WTC11 (cell line): ENCODE results near the gene ING5. TPM values are rescaled to one million over a fixed set of nuclear protein-coding genes. Genes with fewer than 3 reads are reported as not detected.

ENCODE experiments used
- ATAC-seq: fragments of 200-7000 bp; cut with Tn5 transposase; 2 replicates; pipeline ENCODE4 v1.10.0; 2021; ENCODE audit warnings: mild to moderate bottlenecking, moderate library complexity
- CTCF ChIA-PET: fragments of 300-600 bp; sonication (Branson Sonifier 250); formaldehyde crosslinking; loops from one replicate; lab custom pipeline; 2021; ENCODE audit warnings: antibody characterized with exemption; lab: Charles Lee
- POLR2A ChIA-PET: fragments of 350-600 bp; sonication (Branson Sonifier 250); formaldehyde crosslinking; loops from one replicate; lab custom pipeline; 2021; ENCODE audit warnings: antibody characterized with exemption; lab: Charles Lee
- DNase-seq: peaks from one replicate; pipeline ENCODE4 v3.0.0; 2021; ENCODE audit warnings: low spot score
- H3K27ac Mint-ChIP-seq: 2 replicates; pipeline ENCODE4 v1.8.0; 2021; ENCODE audit warnings: mixed read lengths
- H3K27me3 Mint-ChIP-seq: 2 replicates; pipeline ENCODE4 v1.8.0; 2021; ENCODE audit warnings: low read depth, mild to moderate bottlenecking, moderate library complexity, mixed read lengths
- H3K36me3 Mint-ChIP-seq: 2 replicates; pipeline ENCODE4 v1.8.0; 2021; ENCODE audit warnings: mixed read lengths
- H3K4me1 Mint-ChIP-seq: 2 replicates; pipeline ENCODE4 v1.8.0; 2022; ENCODE audit warnings: mixed read lengths
- H3K4me3 Mint-ChIP-seq: 2 replicates; pipeline ENCODE4 v1.8.0; 2021; ENCODE audit warnings: mild to moderate bottlenecking, moderate library complexity, mixed read lengths
- H3K9me3 Mint-ChIP-seq: 2 replicates; pipeline ENCODE4 v1.8.0; 2021; ENCODE audit warnings: mixed read lengths
- CBFB ChIP-seq: sonication (generic); formaldehyde crosslinking; IDR thresholded peaks from 2 replicates; pipeline ENCODE4 v1.8.1; 2022; ENCODE audit warnings: mild to moderate bottlenecking, low read depth, missing genetic modification reagents
- ELF4 ChIP-seq: sonication (generic); formaldehyde crosslinking; IDR thresholded peaks from 2 replicates; pipeline ENCODE4 v1.8.1; 2022; ENCODE audit warnings: low read depth, mild to moderate bottlenecking, moderate library complexity, missing genetic modification reagents
- ESRRA ChIP-seq: sonication (generic); formaldehyde crosslinking; IDR thresholded peaks from 2 replicates; pipeline ENCODE4 v1.8.1; 2022; ENCODE audit warnings: mild to moderate bottlenecking, missing genetic modification reagents, borderline replicate concordance
- FOXJ3 ChIP-seq: sonication (generic); formaldehyde crosslinking; IDR thresholded peaks from 2 replicates; pipeline ENCODE4 v1.9.0; 2021; ENCODE audit warnings: missing genetic modification reagents, mild to moderate bottlenecking, borderline replicate concordance
- GTF2I ChIP-seq: fragments of 250-450 bp; sonication (Bioruptor Pico); conservative IDR thresholded peaks from 2 replicates; pipeline ENCODE4 v1.4.0; 2021; ENCODE audit warnings: mild to moderate bottlenecking
- JUN ChIP-seq: sonication (generic); formaldehyde crosslinking; IDR thresholded peaks from 2 replicates; pipeline ENCODE4 v1.8.0; 2023; ENCODE audit warnings: mild to moderate bottlenecking, missing genetic modification reagents
- MYBL2 ChIP-seq: sonication (generic); formaldehyde crosslinking; IDR thresholded peaks from 2 replicates; pipeline ENCODE4 v1.8.1; 2023; ENCODE audit warnings: mild to moderate bottlenecking, moderate library complexity, missing genetic modification reagents
- NFYB ChIP-seq: sonication (generic); formaldehyde crosslinking; conservative IDR thresholded peaks from 2 replicates; pipeline ENCODE4 v1.8.0; 2022; ENCODE audit warnings: low read depth, missing genetic modification reagents
- SOX15 ChIP-seq: fragments of 250-450 bp; sonication (Bioruptor Pico); IDR thresholded peaks from 2 replicates; pipeline ENCODE4 v1.9.0; 2021; ENCODE audit warnings: mild to moderate bottlenecking
- SP1 ChIP-seq: sonication (generic); formaldehyde crosslinking; conservative IDR thresholded peaks from 2 replicates; pipeline ENCODE4 v1.8.1; 2022; ENCODE audit warnings: missing genetic modification reagents
- TEAD1 ChIP-seq: sonication (generic); formaldehyde crosslinking; IDR thresholded peaks from 2 replicates; pipeline ENCODE4 v1.8.0; 2022; ENCODE audit warnings: mild to moderate bottlenecking, missing genetic modification reagents
- ZNF671 ChIP-seq: fragments of 250-450 bp; sonication (Bioruptor Pico); IDR thresholded peaks from 2 replicates; pipeline ENCODE4 v1.8.0; 2021; ENCODE audit warnings: mild to moderate bottlenecking
- total RNA-seq: library from RNA; stranded (reverse); gene quantifications from 3 replicates; pipeline ENCODE4 v1.2.3, GENCODE V29; 2021
- TF ChIP-seq, protein P1 (sequence below): fragments of 250-450 bp; sonication (Bioruptor Pico); IDR thresholded peaks from 2 replicates; pipeline ENCODE4 v1.9.0; 2021; ENCODE audit warnings: moderate library complexity, mild to moderate bottlenecking, inconsistent platforms, borderline replicate concordance
- TF ChIP-seq, protein P2 (sequence below): sonication (generic); formaldehyde crosslinking; IDR thresholded peaks from 2 replicates; pipeline ENCODE4 v1.8.0; 2023; ENCODE audit warnings: missing genetic modification reagents, mild to moderate bottlenecking, borderline replicate concordance
- TF ChIP-seq, protein P3 (sequence below): fragments of 200-600 bp; IDR thresholded peaks from 2 replicates; pipeline ENCODE4 v1.8.0; 2022; ENCODE audit warnings: antibody characterized with exemption
- TF ChIP-seq, protein P4 (sequence below): sonication (generic); formaldehyde crosslinking; IDR thresholded peaks from 2 replicates; pipeline ENCODE4 v1.8.1; 2023; ENCODE audit warnings: mild to moderate bottlenecking, missing genetic modification reagents, borderline replicate concordance

Gene ING5
- total RNA-seq, 1 experiment from 2014 or later = 43.1 TPM

DNA sequence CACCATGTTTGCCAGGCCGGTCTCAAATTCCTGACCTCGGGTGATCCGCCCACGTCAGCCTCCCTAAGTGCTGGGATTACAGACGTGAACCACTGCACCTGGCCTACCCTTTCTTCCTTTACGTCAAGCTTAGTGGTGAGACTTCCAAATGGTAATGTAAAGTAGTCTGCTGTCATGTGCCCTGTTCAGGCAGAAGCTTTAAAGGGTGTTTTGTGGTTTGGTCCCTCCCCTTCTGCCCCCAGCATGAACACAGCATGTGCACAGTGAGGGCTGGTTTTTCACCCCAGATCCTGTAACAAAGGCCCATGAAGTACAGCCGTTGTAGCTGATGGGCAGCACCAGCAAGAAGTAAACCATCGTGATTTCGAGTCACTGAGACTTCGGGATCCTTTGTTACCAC is 12.5 kb upstream of the ING5 start:
- POLR2A ChIA-PET = interaction anchor here (0.5 kb wide), 1 partner anchor 11 kb away, joined by 5 read pairs; no protein-coding TSS in a partner anchor
- CTCF ChIA-PET = no interaction called here
- TF ChIP-seq SOX15 (CRISPR knock-in tag) (no peak), SP1 (CRISPR knock-in tag) (no peak), ELF4 (CRISPR knock-in tag) (no peak), NFYB (CRISPR knock-in tag) (no peak), FOXJ3 (CRISPR knock-in tag) (no peak), JUN (no peak), ESRRA (CRISPR knock-in tag) (no peak), MYBL2 (CRISPR knock-in tag) (no peak), ZNF671 (CRISPR knock-in tag) (no peak)
- TF ChIP-seq, protein P1, sequence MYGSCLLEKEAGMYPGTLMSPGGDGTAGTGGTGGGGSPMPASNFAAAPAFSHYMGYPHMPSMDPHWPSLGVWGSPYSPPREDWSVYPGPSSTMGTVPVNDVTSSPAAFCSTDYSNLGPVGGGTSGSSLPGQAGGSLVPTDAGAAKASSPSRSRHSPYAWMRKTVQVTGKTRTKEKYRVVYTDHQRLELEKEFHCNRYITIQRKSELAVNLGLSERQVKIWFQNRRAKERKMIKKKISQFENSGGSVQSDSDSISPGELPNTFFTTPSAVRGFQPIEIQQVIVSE = no peak
- TF ChIP-seq, protein P2, sequence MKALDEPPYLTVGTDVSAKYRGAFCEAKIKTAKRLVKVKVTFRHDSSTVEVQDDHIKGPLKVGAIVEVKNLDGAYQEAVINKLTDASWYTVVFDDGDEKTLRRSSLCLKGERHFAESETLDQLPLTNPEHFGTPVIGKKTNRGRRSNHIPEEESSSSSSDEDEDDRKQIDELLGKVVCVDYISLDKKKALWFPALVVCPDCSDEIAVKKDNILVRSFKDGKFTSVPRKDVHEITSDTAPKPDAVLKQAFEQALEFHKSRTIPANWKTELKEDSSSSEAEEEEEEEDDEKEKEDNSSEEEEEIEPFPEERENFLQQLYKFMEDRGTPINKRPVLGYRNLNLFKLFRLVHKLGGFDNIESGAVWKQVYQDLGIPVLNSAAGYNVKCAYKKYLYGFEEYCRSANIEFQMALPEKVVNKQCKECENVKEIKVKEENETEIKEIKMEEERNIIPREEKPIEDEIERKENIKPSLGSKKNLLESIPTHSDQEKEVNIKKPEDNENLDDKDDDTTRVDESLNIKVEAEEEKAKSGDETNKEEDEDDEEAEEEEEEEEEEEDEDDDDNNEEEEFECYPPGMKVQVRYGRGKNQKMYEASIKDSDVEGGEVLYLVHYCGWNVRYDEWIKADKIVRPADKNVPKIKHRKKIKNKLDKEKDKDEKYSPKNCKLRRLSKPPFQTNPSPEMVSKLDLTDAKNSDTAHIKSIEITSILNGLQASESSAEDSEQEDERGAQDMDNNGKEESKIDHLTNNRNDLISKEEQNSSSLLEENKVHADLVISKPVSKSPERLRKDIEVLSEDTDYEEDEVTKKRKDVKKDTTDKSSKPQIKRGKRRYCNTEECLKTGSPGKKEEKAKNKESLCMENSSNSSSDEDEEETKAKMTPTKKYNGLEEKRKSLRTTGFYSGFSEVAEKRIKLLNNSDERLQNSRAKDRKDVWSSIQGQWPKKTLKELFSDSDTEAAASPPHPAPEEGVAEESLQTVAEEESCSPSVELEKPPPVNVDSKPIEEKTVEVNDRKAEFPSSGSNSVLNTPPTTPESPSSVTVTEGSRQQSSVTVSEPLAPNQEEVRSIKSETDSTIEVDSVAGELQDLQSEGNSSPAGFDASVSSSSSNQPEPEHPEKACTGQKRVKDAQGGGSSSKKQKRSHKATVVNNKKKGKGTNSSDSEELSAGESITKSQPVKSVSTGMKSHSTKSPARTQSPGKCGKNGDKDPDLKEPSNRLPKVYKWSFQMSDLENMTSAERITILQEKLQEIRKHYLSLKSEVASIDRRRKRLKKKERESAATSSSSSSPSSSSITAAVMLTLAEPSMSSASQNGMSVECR = no peak
- ATAC-seq (no peak), DNase-seq (no peak)
- Mint-ChIP-seq H3K27me3 (no peaks in the 10 kb centered on the region), H3K27ac (no peak overlapping the region), H3K4me3 (peak overlapping the region; percentile 20; the same call in 1 of the 2 replicates), H3K4me1 (peaks cover 13% of the 10 kb centered on the region), H3K36me3 (peaks cover 11% of the 10 kb centered on the region), H3K9me3 (no peaks in the 10 kb centered on the region)

DNA sequence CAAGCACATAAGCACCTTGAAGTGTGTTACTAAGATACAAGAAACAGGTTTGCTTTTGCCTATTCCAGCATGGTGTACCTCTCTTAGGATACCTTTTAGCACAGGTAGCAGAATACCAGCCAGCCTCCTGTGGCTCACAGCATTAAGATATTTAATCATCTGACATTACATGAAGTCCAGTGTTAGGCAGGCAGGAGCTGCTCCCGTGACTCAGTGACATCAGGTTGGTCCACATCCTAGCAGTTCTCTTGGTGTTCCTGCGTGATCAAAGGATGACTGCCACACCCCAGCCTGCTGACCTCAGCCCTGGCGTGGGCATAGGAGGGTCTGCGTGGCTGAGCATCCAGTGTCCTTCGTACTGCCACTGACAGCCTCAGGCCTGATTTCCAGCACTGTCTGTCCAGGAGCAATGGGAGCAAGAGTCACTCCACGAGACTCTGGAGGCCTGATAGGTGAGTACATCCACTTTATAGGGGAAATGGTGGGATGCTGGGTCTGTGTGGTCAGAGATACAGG is 11.6 kb upstream of the ING5 start:
- Mint-ChIP-seq H3K36me3 (peaks cover 10% of the 10 kb centered on the region), H3K9me3 (no peaks in the 10 kb centered on the region), H3K4me1 (peaks cover 13% of the 10 kb centered on the region), H3K4me3 (no peak overlapping the region), H3K27ac (no peak overlapping the region), H3K27me3 (no peaks in the 10 kb centered on the region)
- no peak for TF ChIP-seq ESRRA (CRISPR knock-in tag)
- TF ChIP-seq, protein P3, sequence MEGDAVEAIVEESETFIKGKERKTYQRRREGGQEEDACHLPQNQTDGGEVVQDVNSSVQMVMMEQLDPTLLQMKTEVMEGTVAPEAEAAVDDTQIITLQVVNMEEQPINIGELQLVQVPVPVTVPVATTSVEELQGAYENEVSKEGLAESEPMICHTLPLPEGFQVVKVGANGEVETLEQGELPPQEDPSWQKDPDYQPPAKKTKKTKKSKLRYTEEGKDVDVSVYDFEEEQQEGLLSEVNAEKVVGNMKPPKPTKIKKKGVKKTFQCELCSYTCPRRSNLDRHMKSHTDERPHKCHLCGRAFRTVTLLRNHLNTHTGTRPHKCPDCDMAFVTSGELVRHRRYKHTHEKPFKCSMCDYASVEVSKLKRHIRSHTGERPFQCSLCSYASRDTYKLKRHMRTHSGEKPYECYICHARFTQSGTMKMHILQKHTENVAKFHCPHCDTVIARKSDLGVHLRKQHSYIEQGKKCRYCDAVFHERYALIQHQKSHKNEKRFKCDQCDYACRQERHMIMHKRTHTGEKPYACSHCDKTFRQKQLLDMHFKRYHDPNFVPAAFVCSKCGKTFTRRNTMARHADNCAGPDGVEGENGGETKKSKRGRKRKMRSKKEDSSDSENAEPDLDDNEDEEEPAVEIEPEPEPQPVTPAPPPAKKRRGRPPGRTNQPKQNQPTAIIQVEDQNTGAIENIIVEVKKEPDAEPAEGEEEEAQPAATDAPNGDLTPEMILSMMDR = no peak
- TF ChIP-seq CBFB (CRISPR knock-in tag) = no peak
- no peak for TF ChIP-seq SOX15 (CRISPR knock-in tag)
- TF ChIP-seq GTF2I (CRISPR knock-in tag) = no peak
- no peak for TF ChIP-seq TEAD1
- TF ChIP-seq, protein P4, sequence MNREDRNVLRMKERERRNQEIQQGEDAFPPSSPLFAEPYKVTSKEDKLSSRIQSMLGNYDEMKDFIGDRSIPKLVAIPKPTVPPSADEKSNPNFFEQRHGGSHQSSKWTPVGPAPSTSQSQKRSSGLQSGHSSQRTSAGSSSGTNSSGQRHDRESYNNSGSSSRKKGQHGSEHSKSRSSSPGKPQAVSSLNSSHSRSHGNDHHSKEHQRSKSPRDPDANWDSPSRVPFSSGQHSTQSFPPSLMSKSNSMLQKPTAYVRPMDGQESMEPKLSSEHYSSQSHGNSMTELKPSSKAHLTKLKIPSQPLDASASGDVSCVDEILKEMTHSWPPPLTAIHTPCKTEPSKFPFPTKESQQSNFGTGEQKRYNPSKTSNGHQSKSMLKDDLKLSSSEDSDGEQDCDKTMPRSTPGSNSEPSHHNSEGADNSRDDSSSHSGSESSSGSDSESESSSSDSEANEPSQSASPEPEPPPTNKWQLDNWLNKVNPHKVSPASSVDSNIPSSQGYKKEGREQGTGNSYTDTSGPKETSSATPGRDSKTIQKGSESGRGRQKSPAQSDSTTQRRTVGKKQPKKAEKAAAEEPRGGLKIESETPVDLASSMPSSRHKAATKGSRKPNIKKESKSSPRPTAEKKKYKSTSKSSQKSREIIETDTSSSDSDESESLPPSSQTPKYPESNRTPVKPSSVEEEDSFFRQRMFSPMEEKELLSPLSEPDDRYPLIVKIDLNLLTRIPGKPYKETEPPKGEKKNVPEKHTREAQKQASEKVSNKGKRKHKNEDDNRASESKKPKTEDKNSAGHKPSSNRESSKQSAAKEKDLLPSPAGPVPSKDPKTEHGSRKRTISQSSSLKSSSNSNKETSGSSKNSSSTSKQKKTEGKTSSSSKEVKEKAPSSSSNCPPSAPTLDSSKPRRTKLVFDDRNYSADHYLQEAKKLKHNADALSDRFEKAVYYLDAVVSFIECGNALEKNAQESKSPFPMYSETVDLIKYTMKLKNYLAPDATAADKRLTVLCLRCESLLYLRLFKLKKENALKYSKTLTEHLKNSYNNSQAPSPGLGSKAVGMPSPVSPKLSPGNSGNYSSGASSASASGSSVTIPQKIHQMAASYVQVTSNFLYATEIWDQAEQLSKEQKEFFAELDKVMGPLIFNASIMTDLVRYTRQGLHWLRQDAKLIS (CRISPR knock-in tag) = no peak
- POLR2A ChIA-PET = no interaction called here
- DNase-seq = no peak
- CTCF ChIA-PET = interaction anchor here (1.4 kb wide), 1 partner anchor 41 kb away, joined by 3 read pairs; no protein-coding TSS in a partner anchor
- no peak for ATAC-seq
